Left lung (tissue), 10 donors: ENCODE results near the gene SLF2. TPM values are rescaled to one million over a fixed set of nuclear protein-coding genes. Genes with fewer than 3 reads are reported as not detected.

ENCODE experiments used
- ATAC-seq: fragments of 200-7000 bp; cut with Tn5 transposase; one replicate; pipeline ENCODE4 v1.9.1; 2020; ENCODE audit warnings: moderate library complexity
- DNase-seq, 4 donors: peaks; one replicate each; pipeline ENCODE4 v3.0.0-alpha.2; 2013 to 2020
- H3K27ac ChIP-seq, 2 donors: fragments of 200-600 bp; sonication (generic) in 1 of 2; one replicate each; pipeline versions ENCODE4 v1.5.0 to v1.8.0; 2020 to 2021
- H3K27me3 ChIP-seq, 2 donors: fragments of 200-600 bp; sonication (generic) in 1 of 2; one replicate each; pipeline versions ENCODE4 v1.5.0 to v1.8.0; 2020 to 2021
- H3K36me3 ChIP-seq, 2 donors: fragments of 200-600 bp; sonication (generic) in 1 of 2; one replicate each; pipeline versions ENCODE4 v1.5.0 to v1.8.0; 2020 to 2021
- H3K4me1 ChIP-seq, 2 donors: fragments of 200-600 bp; one replicate each; pipeline ENCODE4 v1.8.0; 2021
- H3K4me3 ChIP-seq, 2 donors: fragments of 200-600 bp; sonication (generic) in 1 of 2; one replicate each; pipeline versions ENCODE4 v1.5.0 to v1.8.0; 2020 to 2021; ENCODE audit warnings: mild to moderate bottlenecking in 1 of 2
- H3K9me3 ChIP-seq, 2 donors: fragments of 200-600 bp; sonication (generic) in 1 of 2; one replicate each; pipeline versions ENCODE4 v1.5.0 to v1.8.0; 2020 to 2021
- CTCF ChIP-seq, 2 donors: fragments of 200-600 bp; sonication (generic) in 1 of 2; IDR thresholded peaks; one replicate each; pipeline versions ENCODE4 v1.5.0 to v1.8.0; 2021; ENCODE audit warnings: antibody characterized with exemption in 2 of 2
- intact Hi-C, 2 donors: fragments of 100-400 bp; cut with DNase I; formaldehyde crosslinking; loops; one replicate each; pipeline versions ENCODE4 v1.11.2 to v1.14.2; 2022
- polyA plus RNA-seq, 6 donors: library from polyadenylated mRNA; unstranded; fragments of 120-200 nt; gene quantifications; one replicate each; pipeline ENCODE4 v1.2.1, GENCODE V29; 2013; ENCODE audit not compliant: insufficient read length in 6 of 6
- total RNA-seq, 2 donors: library from RNA; stranded (reverse); fragmentation: NEBNext Ultra II Directional; extraction: Animal tissue kit (Norgen Biotek cat#: 25700); gene quantifications; one replicate each; pipeline ENCODE4 v1.2.1, GENCODE V29; 2021
- donor health status: DM: no; HTN: yes; CAD: no.
- donor health status: DM: no; HTN: no; CAD: no.

Gene SLF2
- total and polyA plus RNA-seq, 8 donors: 26.4 to 70.7 (median 60.4) TPM

DNA sequence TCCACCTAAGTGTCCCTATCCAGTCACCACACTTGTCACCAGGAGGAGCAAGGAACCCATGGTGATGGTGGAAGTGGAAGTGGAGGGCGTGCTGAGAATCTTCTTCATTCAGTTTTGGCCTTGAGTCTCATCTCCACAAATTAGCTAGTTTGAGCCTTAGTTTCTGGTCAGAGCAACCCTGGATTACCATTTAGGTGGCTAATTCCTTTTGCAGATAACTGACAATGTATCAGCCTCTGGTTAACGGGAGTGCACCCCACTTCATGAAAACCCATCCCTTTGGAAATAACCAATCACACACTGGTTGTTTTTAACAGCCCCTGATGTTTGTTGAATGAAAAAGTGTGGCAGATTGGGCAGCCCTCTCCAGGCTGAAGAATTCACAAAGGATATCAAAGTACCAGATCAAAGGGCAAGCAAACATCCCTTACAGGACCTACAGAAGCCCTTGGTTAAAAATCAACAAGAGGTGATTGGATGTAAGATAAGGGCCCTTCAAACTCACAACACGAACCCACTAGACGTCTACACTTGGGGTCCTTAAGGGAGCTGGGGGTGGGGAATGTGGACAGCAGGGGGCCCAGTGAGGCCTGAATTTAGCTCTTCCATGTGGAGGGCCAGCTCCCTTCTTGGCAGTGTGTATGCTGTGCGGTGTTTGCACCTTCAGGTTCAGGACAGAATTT lies 37.1 kb upstream of the SLF2 start:
- Histone ChIP-seq H3K4me1 (no peaks in the 10 kb centered on the region), H3K9me3 (no peaks in the 10 kb centered on the region), H3K27me3 (peaks cover 0 to 37% of the 10 kb centered on the region in 2 donors), H3K4me3 (no peak overlapping the region), H3K36me3 (no peaks in the 10 kb centered on the region), H3K27ac (no peak overlapping the region)
- no peak for ATAC-seq
- TF ChIP-seq CTCF (IDR thresholded peaks at IDR 0.05): no peak
- DNase-seq: no peak
- intact Hi-C loops: loop anchor here in 1 of 2 donors (10.0 kb wide), 2 partner anchors 211 to 311 kb away; no protein-coding TSS in a partner anchor

DNA sequence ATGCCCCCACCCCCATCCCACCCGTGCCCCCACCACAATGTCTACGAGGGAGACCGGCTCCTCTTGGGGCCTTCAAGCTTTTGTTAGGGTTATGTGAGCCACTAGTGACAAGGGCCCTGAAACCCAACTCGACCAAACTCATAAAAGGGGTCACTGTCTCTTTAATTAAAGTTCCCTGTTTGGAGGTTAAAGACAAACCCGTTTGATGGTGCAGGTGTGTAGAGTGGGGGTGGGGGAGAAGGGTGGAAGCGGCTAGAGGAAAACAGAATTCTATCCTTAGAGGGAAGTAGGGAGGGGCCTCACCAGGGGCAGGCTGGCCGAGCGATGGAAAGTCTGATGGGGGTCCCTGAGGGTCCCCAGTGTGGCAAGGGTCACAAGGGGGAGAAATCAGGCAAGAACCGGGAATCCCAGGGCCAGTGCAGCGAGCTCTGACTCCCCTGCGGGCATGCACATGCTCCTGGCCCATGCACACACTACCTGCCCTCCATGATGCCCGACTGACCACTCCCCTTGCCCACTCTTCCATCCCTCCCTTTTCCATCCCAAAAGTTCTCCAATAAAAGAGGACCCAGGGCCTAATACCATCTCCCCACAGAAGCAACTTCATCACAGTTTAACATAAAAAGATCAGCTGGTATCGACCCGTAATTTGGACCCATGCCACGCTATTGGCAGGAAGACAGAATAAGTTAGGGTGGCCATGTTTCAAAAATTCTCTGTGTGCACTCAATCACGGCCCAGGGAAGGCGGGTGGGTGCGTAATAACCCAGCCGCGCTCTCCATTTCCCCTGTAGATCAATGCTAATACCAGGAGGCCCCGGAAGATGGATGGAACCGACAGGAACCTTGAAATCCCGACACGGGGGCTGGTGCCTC lies 35.9 kb upstream of the SLF2 start:
- H3K4me1 ChIP-seq: peaks cover 0 to 6% of the 10 kb centered on the region in 2 donors
- TF ChIP-seq CTCF (IDR thresholded peaks at IDR 0.05): no peak
- intact Hi-C loops: loop anchor here in 1 of 2 donors (10.0 kb wide), 2 partner anchors 212 to 312 kb away; no protein-coding TSS in a partner anchor

DNA sequence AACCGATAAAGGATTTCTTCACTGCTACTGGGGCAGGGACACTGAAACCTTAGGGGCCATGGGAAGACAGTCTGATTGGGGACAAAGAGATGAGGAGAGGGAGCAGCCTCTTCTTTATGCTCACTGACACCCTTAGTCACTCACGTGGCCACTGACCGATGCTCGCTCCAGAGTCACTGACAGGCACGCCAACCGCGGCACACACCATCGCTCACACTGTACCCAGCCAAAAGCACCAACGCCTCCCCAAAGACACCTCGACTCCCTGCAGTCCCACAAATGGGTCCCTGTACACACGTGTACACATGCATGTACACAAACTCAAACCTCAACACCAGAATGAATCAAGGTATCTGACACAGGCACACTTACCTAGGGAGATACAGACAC lies 35.3 kb upstream of the SLF2 start:
- no peak for TF ChIP-seq CTCF (IDR thresholded peaks at IDR 0.05)
- H3K27ac ChIP-seq: no peak overlapping the region
- H3K4me3 ChIP-seq: no peak overlapping the region
- intact Hi-C loops: loop anchor here in 1 of 2 donors (10.0 kb wide), 2 partner anchors 213 to 313 kb away; no protein-coding TSS in a partner anchor
- peaks cover 0 to 37% of the 10 kb centered on the region in 2 donors for H3K27me3 ChIP-seq
- no peak for DNase-seq
- no peak for ATAC-seq
- no peaks in the 10 kb centered on the region for H3K9me3 ChIP-seq
- no peaks in the 10 kb centered on the region for H3K36me3 ChIP-seq
- H3K4me1 ChIP-seq: peaks cover 0 to 6% of the 10 kb centered on the region in 2 donors

More for the DNA sequence above, 35.9 kb upstream of the SLF2 start:
- Histone ChIP-seq H3K4me3 (no peak overlapping the region), H3K9me3 (no peaks in the 10 kb centered on the region), H3K27me3 (peaks cover 0 to 37% of the 10 kb centered on the region in 2 donors), H3K27ac (no peak overlapping the region), H3K36me3 (no peaks in the 10 kb centered on the region)
- no peak for ATAC-seq
- no peak for DNase-seq

DNA sequence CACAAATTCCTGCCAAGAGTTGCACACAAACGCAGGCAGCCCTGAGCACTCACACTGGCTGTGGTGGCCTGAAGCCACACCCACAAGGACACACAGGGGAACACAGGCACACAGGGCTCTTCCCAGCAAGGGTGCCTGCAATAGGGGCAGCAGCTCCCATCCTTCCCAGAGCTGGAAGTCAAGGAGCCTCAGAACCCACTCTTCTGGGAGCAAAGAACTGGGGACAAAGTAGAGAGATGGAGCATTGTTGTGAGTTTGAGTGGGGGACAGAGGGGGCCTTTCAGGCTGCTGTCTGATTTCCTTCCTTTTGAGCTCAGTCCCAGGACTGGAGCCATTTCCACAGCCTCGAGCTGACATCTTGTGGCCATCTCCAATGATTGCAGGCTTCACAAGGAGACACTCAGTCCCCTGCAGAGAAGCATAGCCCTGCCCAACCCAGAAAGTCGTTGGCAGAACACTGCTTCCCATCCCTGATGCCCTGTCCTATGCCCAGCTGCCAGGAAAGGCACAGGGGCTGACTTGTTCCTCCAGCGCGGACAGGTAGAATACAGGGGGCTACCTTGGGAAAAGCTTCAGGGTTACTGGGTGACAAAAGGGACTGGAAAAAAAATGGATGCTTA lies 34.4 kb upstream of the SLF2 start:
- Histone ChIP-seq H3K36me3 (no peaks in the 10 kb centered on the region), H3K9me3 (no peaks in the 10 kb centered on the region), H3K27me3 (peaks cover 0 to 28% of the 10 kb centered on the region in 2 donors), H3K27ac (no peak overlapping the region), H3K4me1 (peaks cover 3 to 6% of the 10 kb centered on the region in 2 donors), H3K4me3 (no peak overlapping the region)
- DNase-seq: peak in 1 of 4 donors; percentile 83
- intact Hi-C loops: loop anchor here in 1 of 2 donors (10.0 kb wide), 2 partner anchors 214 to 314 kb away; no protein-coding TSS in a partner anchor
- peak; percentile 82 for ATAC-seq
- peak; percentile 33 to 39 for TF ChIP-seq CTCF (IDR thresholded peaks at IDR 0.05)
